Endothelial cell of umbilical vein (primary cell): ENCODE data around the gene MIF4GD. TPM values are rescaled to one million over a fixed set of nuclear protein-coding genes. Genes with fewer than 3 reads are reported as not detected.
"Not testable (repeated sequence)": the region's sequence is repeated elsewhere in the genome, so short reads cannot be mapped to it uniquely, and the experiment has no call there.

Experiments used
- BruUV-seq: library from RNA; stranded (reverse); fragments of 400-500 nt; replicated peaks from 2 replicates; lab custom pipeline; 2021; lab: Mats Ljungman, UMichigan
- CTCF ChIA-PET: fragments of 300-600, 350-600 bp; sonication (Branson Sonifier 250); formaldehyde crosslinking; loops from one replicate; lab custom pipeline; 2021; ENCODE audit warnings: antibody characterized with exemption, inconsistent platforms; lab: Charles Lee
- POLR2A ChIA-PET: fragments of 300-600, 350-600 bp; sonication (Branson Sonifier 250); formaldehyde crosslinking; loops from one replicate; lab custom pipeline; 2021; ENCODE audit warnings: antibody characterized with exemption, inconsistent platforms; lab: Charles Lee
- DNase-seq: peaks from one replicate; pipeline ENCODE4 v3.0.0-alpha.2; 2011; ENCODE audit warnings: low read depth, low spot score
- FAIRE-seq: peaks from 2 replicates; lab custom pipeline; 2011; peaks lifted over from hg19 to GRCh38; lab: Jason Lieb, UNC
- H2AFZ ChIP-seq: 2 replicates; pipeline ENCODE4 v1.6.0; 2012; ENCODE audit warnings: low read depth, low read length, control low read depth, inconsistent platforms
- H3K27ac ChIP-seq: 2 replicates; pipeline ENCODE4 v1.5.1; 2011; ENCODE audit warnings: low read depth, mild to moderate bottlenecking, control low read depth, low read length, moderate library complexity; ENCODE audit not compliant: insufficient read depth
- H3K27me3 ChIP-seq, 2 experiments: 2 replicates each; pipeline versions ENCODE4 v1.6.0 to v1.6.1; 2011; ENCODE audit warnings: low read length in 2 of 2, mixed read lengths in 1 of 2; ENCODE audit not compliant: control insufficient read depth in 2 of 2, insufficient read depth in 2 of 2
- H3K36me3 ChIP-seq, 2 experiments: 2 replicates in 1 of 2; 3 replicates in 1 of 2; pipeline ENCODE4 v1.5.1; 2011; ENCODE audit warnings: low read length in 2 of 2, mild to moderate bottlenecking in 1 of 2, moderate library complexity in 1 of 2; ENCODE audit not compliant: control insufficient read depth in 2 of 2, insufficient read depth in 2 of 2; ENCODE audit errors: extremely low read depth in 1 of 2
- H3K4me1 ChIP-seq: 3 replicates; pipeline ENCODE4 v1.5.1; 2011; ENCODE audit warnings: mild to moderate bottlenecking, low read length; ENCODE audit not compliant: control insufficient read depth, insufficient read depth; ENCODE audit errors: extremely low read depth
- H3K4me2 ChIP-seq: 2 replicates; pipeline ENCODE4 v1.6.1; 2011; ENCODE audit warnings: low read length, control low read depth, mixed read lengths; ENCODE audit not compliant: insufficient read depth
- H3K4me3 ChIP-seq, 3 experiments: fragments of 200-600 bp in 1 of 3; sonication (generic), shearing (Covaris generic) in 1 of 3; replicated peaks in 1 of 3; 2 replicates each; pipeline ENCODE4 v1.5.1; 2011 to 2016; ENCODE audit warnings: control low read depth in 3 of 3, low read length in 3 of 3, mild to moderate bottlenecking in 2 of 3, inconsistent platforms in 1 of 3, low read depth in 1 of 3, moderate library complexity in 1 of 3; ENCODE audit not compliant: insufficient read depth in 1 of 3
- H3K79me2 ChIP-seq: 2 replicates; pipeline ENCODE4 v1.6.0; 2012; ENCODE audit warnings: low read length, inconsistent platforms; ENCODE audit not compliant: control insufficient read depth, insufficient read depth
- H3K9ac ChIP-seq: replicated peaks from 2 replicates; pipeline ENCODE3; 2011; ENCODE audit warnings: low read length, control low read depth; ENCODE audit not compliant: insufficient read depth; ENCODE audit errors: extremely low read depth
- H3K9me1 ChIP-seq: replicated peaks from 3 replicates; pipeline ENCODE4 v1.6.0; 2011; ENCODE audit warnings: mild to moderate bottlenecking, low read length; ENCODE audit not compliant: control insufficient read depth, insufficient read depth; ENCODE audit errors: extremely low read depth
- H3K9me3 ChIP-seq: replicated peaks from 2 replicates; pipeline ENCODE4 v1.5.1; 2012; ENCODE audit warnings: low read length, inconsistent platforms; ENCODE audit not compliant: control insufficient read depth, insufficient read depth
- H4K20me1 ChIP-seq: replicated peaks from 2 replicates; pipeline ENCODE3; 2011; ENCODE audit warnings: mild to moderate bottlenecking, low read length; ENCODE audit not compliant: control insufficient read depth, insufficient read depth; ENCODE audit errors: extremely low read depth
- GATA2 ChIP-seq: IDR thresholded peaks from 2 replicates; pipeline ENCODE4 v1.7.0; 2011; ENCODE audit warnings: low read depth, mild to moderate bottlenecking, moderate library complexity, mixed read lengths, low read length; ENCODE audit not compliant: insufficient read length, insufficient read depth
- JUN ChIP-seq: IDR thresholded peaks from 2 replicates; pipeline ENCODE4 v1.6.1; 2011; ENCODE audit warnings: borderline replicate concordance, low read depth; ENCODE audit not compliant: insufficient read length, insufficient read depth
- MYC ChIP-seq: IDR thresholded peaks from one replicate; pipeline ENCODE4 v1.6.1; 2011; ENCODE audit warnings: mild to moderate bottlenecking, low read depth, low read length
- POLR2A ChIP-seq: IDR thresholded peaks from 2 replicates; pipeline ENCODE4 v1.6.1; 2012; ENCODE audit warnings: low read depth, mild to moderate bottlenecking, control low read depth, low read length
- dilution Hi-C: fragments of 300-500 bp; cut with MboI; formaldehyde crosslinking; loops from one replicate; pipeline ENCODE4 v1.15.0; 2019; ENCODE audit warnings: low sequenced_read_pairs; ENCODE audit not compliant: extremely low pct_ligation_motif_present
- intact Hi-C: fragments of 100-400 bp; cut with micrococcal nuclease; formaldehyde crosslinking; loops from one replicate; pipeline ENCODE4 v1.10.0; 2022
- polyA plus RNA-seq, 4 experiments: library from polyadenylated mRNA; depleted of rRNA in 3 of 4; stranded (reverse) in 3 of 4; unstranded in 1 of 4; fragments of >200 nt; gene quantifications; 2 replicates each; pipeline versions ENCODE4 v1.2.1 to v1.2.3, GENCODE V29; 2011 to 2012; ENCODE audit warnings: missing spikeins in 1 of 4
- total RNA-seq: library from RNA; stranded (reverse); gene quantifications from 2 replicates; pipeline ENCODE4 v1.2.3, GENCODE V29; 2021
- TF ChIP-seq, protein P1 (sequence below): IDR thresholded peaks from 2 replicates; pipeline ENCODE4 v1.6.1; 2011; ENCODE audit not compliant: insufficient read depth, insufficient read length
- TF ChIP-seq, protein P2 (sequence below), 2 donors: IDR thresholded peaks; 1 replicate in 1 of 2; 2 replicates in 1 of 2; pipeline ENCODE4 v1.5.1; 2011; ENCODE audit warnings: low read length in 2 of 2, mild to moderate bottlenecking in 2 of 2, moderate library complexity in 2 of 2, control low read depth in 1 of 2, inconsistent platforms in 1 of 2, low read depth in 1 of 2; ENCODE audit not compliant: insufficient read depth in 1 of 2; ENCODE audit errors: extremely low read depth in 1 of 2

The MIF4GD gene
- total and polyA plus RNA-seq, 2 donors (not counting 3 experiments of a cell fraction or from before 2014, with no cell fraction given), result 12.4 to 35.7 TPM

DNA sequence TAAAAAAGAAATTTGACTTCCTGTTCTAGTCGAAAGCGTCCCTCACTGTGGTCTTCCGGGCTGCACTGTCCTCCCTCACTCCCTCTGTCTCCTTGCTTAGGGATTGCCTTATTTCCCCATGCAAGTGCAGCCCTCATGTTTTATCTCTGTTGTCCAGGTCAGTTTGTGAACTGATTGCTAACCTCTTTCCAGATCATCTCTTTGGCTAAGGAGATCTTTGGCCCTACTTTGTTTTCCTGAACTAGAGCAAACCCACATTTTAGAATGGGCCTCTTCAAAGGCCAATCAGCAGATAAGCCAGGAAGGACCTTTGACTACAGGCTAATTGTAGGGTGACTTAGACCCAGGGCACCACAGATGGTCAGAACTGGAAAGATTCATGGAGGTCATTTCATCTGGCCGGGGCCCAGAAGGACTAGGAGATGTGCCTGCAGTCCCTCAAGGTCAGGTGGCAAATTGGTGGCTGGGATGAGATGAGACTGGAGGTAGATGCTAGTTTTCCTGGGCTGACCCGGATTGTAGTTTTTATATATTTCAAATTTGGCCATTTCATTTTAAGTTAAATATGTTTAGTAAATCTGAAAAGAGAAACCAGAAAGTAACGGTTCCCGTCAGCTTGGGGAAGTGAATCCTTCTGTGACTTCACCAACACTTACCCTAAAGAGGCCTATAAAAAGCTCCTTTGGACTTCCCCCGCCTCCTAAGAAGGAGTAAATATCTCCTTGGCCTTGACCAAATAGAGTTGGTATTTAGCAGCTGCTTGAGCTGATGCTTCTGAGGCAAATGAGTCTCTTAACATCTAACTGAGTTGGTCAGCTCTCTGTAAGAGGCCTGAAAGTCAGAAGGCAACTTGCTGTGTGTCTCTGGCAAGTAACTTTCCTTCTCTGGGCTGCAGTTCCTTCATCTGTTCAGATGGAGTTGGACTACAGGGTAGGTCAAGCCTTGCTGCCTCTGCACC lies 24.4 kb upstream of the MIF4GD start:
- Histone ChIP-seq H3K27me3 (no peaks in the 10 kb centered on the region), H3K4me3 (no peak overlapping the region), H2AFZ (no peak overlapping the region), H3K4me2 (no peak overlapping the region), H3K27ac (no peak overlapping the region), H3K9me1 (no peaks in the 10 kb centered on the region), H3K4me1 (no peaks in the 10 kb centered on the region), H3K9ac (no peak overlapping the region), H3K9me3 (no peaks in the 10 kb centered on the region), H4K20me1 (no peaks in the 10 kb centered on the region), H3K79me2 (no peaks in the 10 kb centered on the region), H3K36me3 (no peaks in the 10 kb centered on the region)
- dilution Hi-C loops (no loop called here), intact Hi-C loops (no loop called here)
- FAIRE-seq (no peak), DNase-seq (no peak)
- TF ChIP-seq JUN (no peak), GATA2 (no peak), MYC (no peak), POLR2A (no peak)
- TF ChIP-seq, protein P1, sequence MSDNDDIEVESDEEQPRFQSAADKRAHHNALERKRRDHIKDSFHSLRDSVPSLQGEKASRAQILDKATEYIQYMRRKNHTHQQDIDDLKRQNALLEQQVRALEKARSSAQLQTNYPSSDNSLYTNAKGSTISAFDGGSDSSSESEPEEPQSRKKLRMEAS, result no peak
- TF ChIP-seq, protein P2, sequence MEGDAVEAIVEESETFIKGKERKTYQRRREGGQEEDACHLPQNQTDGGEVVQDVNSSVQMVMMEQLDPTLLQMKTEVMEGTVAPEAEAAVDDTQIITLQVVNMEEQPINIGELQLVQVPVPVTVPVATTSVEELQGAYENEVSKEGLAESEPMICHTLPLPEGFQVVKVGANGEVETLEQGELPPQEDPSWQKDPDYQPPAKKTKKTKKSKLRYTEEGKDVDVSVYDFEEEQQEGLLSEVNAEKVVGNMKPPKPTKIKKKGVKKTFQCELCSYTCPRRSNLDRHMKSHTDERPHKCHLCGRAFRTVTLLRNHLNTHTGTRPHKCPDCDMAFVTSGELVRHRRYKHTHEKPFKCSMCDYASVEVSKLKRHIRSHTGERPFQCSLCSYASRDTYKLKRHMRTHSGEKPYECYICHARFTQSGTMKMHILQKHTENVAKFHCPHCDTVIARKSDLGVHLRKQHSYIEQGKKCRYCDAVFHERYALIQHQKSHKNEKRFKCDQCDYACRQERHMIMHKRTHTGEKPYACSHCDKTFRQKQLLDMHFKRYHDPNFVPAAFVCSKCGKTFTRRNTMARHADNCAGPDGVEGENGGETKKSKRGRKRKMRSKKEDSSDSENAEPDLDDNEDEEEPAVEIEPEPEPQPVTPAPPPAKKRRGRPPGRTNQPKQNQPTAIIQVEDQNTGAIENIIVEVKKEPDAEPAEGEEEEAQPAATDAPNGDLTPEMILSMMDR (IDR thresholded peaks at IDR 0.05; ENCODE audit: extremely low read depth in 1 of 2, insufficient read depth in 1 of 2, low read depth in 1 of 2, low read length in 2 of 2), result no peak
- ChIA-PET CTCF (interaction anchor here (1.4 kb wide), 1 partner anchor 18 kb away, joined by 3 read pairs; no protein-coding TSS in a partner anchor), POLR2A (no interaction called here)
- BruUV-seq, result no TSS peak

DNA sequence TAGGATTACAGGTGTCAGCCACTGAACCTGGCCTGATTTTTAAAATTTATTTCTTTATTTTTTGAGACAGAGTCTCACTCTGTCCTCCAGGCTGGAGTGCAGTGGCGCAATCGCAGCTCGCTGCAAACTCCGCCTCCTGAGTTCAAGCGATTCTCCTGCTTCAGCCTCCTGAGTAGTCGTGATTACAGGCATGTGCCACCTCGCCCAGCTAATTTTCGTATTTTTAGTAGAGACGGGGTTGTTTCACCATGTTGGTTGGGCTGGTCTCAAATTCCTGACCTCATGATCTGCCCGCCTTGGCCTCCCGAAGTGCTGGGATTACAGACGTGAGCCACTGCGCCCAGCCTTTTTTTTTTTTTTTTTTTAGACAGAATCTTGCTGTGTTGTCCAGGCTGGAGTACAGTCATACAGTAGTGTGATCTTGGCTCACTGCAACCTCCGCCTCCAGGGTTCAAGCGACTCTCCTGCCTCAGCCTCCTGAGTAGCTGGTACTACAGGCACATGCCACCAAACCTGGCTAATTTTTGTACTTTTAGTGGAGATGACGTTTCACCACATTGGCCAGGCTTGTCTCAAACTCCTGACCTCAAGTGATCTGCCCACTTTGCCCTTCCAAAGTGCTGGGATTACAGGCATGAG lies 21.9 kb upstream of the MIF4GD start:
- dilution Hi-C loops, FAIRE-seq, H4K20me1 ChIP-seq, H2AFZ ChIP-seq, BruUV-seq, H3K9ac ChIP-seq, H3K9me3 ChIP-seq, H3K9me1 ChIP-seq, H3K4me1 ChIP-seq, H3K36me3 ChIP-seq, H3K4me2 ChIP-seq, H3K79me2 ChIP-seq, H3K27me3 ChIP-seq, intact Hi-C loops, DNase-seq, H3K4me3 ChIP-seq, H3K27ac ChIP-seq: not testable (repeated sequence)
- CTCF ChIA-PET, result interaction anchor here (1.1 to 1.9 kb wide), 3 partner anchors 22 to 119 kb away, joined by 5 to 10 read pairs (median 5); partner anchors contain the start of gene MIF4GD
- POLR2A ChIA-PET, result interaction anchor here (0.7 kb wide), 1 partner anchor 354 kb away, joined by 3 read pairs; no protein-coding TSS in a partner anchor
